ENCODE data around the gene TTC28. TPM values are rescaled to one million over a fixed set of nuclear protein-coding genes. Genes with fewer than 3 reads are reported as not detected.

TTC28 gene
- total and polyA plus RNA-seq, 2 donors (not counting 3 experiments of a cell fraction or from before 2014, with no cell fraction given), result 16.5 to 51.1 TPM

DNA sequence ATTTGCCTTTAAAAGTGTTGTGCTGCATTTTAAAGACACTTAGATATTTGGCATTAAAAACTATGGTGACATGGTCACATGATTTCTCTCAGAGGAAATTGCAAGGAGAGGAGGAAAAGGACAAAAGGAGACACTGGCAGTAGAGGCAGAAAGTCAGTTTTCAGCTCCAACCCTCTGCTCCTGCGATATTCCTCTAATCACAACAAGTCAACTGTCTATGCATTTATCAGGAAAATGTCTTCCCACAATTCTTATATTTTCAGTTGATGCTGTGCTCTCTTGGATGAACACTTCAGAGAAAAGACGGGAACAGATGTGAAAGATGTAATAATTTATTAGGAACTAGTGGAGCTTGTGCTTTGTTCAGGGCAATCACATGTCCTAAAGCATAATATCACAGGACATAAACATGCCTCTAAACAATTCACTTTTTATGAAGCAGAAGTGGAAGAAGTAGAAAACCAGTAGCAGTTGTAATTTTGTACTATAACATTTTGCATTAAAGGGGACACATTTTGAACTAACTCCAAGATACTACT lies 419.8 kb downstream of the TTC28 start:
- Histone ChIP-seq H3K79me2 (ENCODE audit: control insufficient read depth, insufficient read depth, low read length) (no peaks in the 10 kb centered on the region), H3K4me1 (ENCODE audit: control insufficient read depth, extremely low read depth, insufficient read depth, low read length) (no peaks in the 10 kb centered on the region), H3K9me3 (replicated peaks; ENCODE audit: control insufficient read depth, insufficient read depth, low read length) (no peaks in the 10 kb centered on the region), H2AFZ (ENCODE audit: low read depth, low read length) (no peak overlapping the region), H3K4me3 (replicated peaks in 1 of 3; ENCODE audit: insufficient read depth in 1 of 3, low read depth in 1 of 3, low read length in 3 of 3) (no peak overlapping the region), H4K20me1 (replicated peaks; ENCODE audit: control insufficient read depth, extremely low read depth, insufficient read depth, low read length) (peaks cover 2% of the 10 kb centered on the region), H3K9me1 (replicated peaks; ENCODE audit: control insufficient read depth, extremely low read depth, insufficient read depth, low read length) (no peaks in the 10 kb centered on the region), H3K27ac (ENCODE audit: insufficient read depth, low read depth, low read length) (no peak overlapping the region), H3K36me3 (ENCODE audit: control insufficient read depth in 2 of 2, extremely low read depth in 1 of 2, insufficient read depth in 2 of 2, low read length in 2 of 2) (no peaks in the 10 kb centered on the region), H3K4me2 (ENCODE audit: insufficient read depth, low read length) (no peak overlapping the region), H3K9ac (replicated peaks; ENCODE audit: extremely low read depth, insufficient read depth, low read length) (no peak overlapping the region), H3K27me3 (ENCODE audit: control insufficient read depth in 2 of 2, insufficient read depth in 2 of 2, low read length in 2 of 2) (no peaks in the 10 kb centered on the region)
- ChIA-PET CTCF (interaction anchor here (1.2 to 2.0 kb wide), 2 partner anchors 9 to 15 kb away, joined by 3 to 9 read pairs; no protein-coding TSS in a partner anchor), POLR2A (no interaction called here)
- dilution Hi-C loops (cut with MboI; ENCODE audit: extremely low pct_ligation_motif_present, low sequenced_read_pairs) (no loop called here), intact Hi-C loops (cut with micrococcal nuclease) (no loop called here)
- no peak for FAIRE-seq
- BruUV-seq (replicated peaks), result no TSS peak
- DNase-seq (ENCODE audit: low read depth, low spot score), result no peak
- TF ChIP-seq EZH2 (IDR thresholded peaks at IDR 0.05; ENCODE audit: borderline replicate concordance, low read depth, low read length, severe bottlenecking) (no peak), FOS (IDR thresholded peaks at IDR 0.05; ENCODE audit: borderline replicate concordance, insufficient read depth, low read length) (no peak), GATA2 (IDR thresholded peaks at IDR 0.05; ENCODE audit: insufficient read depth, insufficient read length, low read depth, low read length) (no peak), POLR2A (IDR thresholded peaks at IDR 0.05; ENCODE audit: low read depth, low read length) (no peak), MYC (IDR thresholded peaks at IDR 0.05; ENCODE audit: low read depth, low read length) (no peak), POLR2AphosphoS5 (IDR thresholded peaks at IDR 0.05; ENCODE audit: insufficient read depth, low read depth, low read length) (no peak), JUN (IDR thresholded peaks at IDR 0.05; ENCODE audit: borderline replicate concordance, insufficient read depth, insufficient read length, low read depth) (no peak)
- TF ChIP-seq, protein P1, sequence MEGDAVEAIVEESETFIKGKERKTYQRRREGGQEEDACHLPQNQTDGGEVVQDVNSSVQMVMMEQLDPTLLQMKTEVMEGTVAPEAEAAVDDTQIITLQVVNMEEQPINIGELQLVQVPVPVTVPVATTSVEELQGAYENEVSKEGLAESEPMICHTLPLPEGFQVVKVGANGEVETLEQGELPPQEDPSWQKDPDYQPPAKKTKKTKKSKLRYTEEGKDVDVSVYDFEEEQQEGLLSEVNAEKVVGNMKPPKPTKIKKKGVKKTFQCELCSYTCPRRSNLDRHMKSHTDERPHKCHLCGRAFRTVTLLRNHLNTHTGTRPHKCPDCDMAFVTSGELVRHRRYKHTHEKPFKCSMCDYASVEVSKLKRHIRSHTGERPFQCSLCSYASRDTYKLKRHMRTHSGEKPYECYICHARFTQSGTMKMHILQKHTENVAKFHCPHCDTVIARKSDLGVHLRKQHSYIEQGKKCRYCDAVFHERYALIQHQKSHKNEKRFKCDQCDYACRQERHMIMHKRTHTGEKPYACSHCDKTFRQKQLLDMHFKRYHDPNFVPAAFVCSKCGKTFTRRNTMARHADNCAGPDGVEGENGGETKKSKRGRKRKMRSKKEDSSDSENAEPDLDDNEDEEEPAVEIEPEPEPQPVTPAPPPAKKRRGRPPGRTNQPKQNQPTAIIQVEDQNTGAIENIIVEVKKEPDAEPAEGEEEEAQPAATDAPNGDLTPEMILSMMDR (IDR thresholded peaks at IDR 0.05; ENCODE audit: extremely low read depth in 1 of 2, insufficient read depth in 1 of 2, low read depth in 1 of 2, low read length in 2 of 2), result no peak
- TF ChIP-seq, protein P2, sequence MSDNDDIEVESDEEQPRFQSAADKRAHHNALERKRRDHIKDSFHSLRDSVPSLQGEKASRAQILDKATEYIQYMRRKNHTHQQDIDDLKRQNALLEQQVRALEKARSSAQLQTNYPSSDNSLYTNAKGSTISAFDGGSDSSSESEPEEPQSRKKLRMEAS (IDR thresholded peaks at IDR 0.05; ENCODE audit: insufficient read depth, insufficient read length), result no peak

Measured in endothelial cell of umbilical vein (primary cell).